Mesothelial cell of epicardium (in vitro differentiated cells): ENCODE results near the gene AMOTL1. TPM values are rescaled to one million over a fixed set of nuclear protein-coding genes. Genes with fewer than 3 reads are reported as not detected.

Source experiments
- DNase-seq, 2 experiments: peaks; one replicate each; pipeline ENCODE4 v3.0.0; 2021; ENCODE audit warnings: low spot score in 2 of 2; ENCODE audit not compliant: unreplicated experiment in 2 of 2
- H3K27ac Mint-ChIP-seq: 2 replicates; pipeline ENCODE4 v1.8.0; 2021; ENCODE audit warnings: mixed read lengths
- H3K27me3 Mint-ChIP-seq: 2 replicates; pipeline ENCODE4 v1.8.0; 2021; ENCODE audit warnings: low read depth, mixed read lengths
- H3K36me3 Mint-ChIP-seq: 2 replicates; pipeline ENCODE4 v1.8.0; 2021; ENCODE audit warnings: mixed read lengths
- H3K4me1 Mint-ChIP-seq: 2 replicates; pipeline ENCODE4 v1.8.0; 2021; ENCODE audit warnings: mixed read lengths
- H3K4me3 Mint-ChIP-seq: 2 replicates; pipeline ENCODE4 v1.8.0; 2021; ENCODE audit warnings: mild to moderate bottlenecking, moderate library complexity, mixed read lengths
- H3K9me3 Mint-ChIP-seq: 2 replicates; pipeline ENCODE4 v1.8.0; 2021; ENCODE audit warnings: mixed read lengths
- total RNA-seq: library from RNA; stranded (reverse); gene quantifications from 3 replicates; pipeline ENCODE4 v1.2.1, GENCODE V29; 2021
- TF ChIP-seq, protein P1 (sequence below): fragments of 200-600 bp; sonication (generic); IDR thresholded peaks from one replicate; pipeline ENCODE4 v1.5.0; 2021; ENCODE audit warnings: antibody characterized with exemption; ENCODE audit not compliant: unreplicated experiment

Gene AMOTL1
- 77.0 to 78.5 TPM (median 77.8 TPM) in 3 replicates for total RNA-seq

DNA sequence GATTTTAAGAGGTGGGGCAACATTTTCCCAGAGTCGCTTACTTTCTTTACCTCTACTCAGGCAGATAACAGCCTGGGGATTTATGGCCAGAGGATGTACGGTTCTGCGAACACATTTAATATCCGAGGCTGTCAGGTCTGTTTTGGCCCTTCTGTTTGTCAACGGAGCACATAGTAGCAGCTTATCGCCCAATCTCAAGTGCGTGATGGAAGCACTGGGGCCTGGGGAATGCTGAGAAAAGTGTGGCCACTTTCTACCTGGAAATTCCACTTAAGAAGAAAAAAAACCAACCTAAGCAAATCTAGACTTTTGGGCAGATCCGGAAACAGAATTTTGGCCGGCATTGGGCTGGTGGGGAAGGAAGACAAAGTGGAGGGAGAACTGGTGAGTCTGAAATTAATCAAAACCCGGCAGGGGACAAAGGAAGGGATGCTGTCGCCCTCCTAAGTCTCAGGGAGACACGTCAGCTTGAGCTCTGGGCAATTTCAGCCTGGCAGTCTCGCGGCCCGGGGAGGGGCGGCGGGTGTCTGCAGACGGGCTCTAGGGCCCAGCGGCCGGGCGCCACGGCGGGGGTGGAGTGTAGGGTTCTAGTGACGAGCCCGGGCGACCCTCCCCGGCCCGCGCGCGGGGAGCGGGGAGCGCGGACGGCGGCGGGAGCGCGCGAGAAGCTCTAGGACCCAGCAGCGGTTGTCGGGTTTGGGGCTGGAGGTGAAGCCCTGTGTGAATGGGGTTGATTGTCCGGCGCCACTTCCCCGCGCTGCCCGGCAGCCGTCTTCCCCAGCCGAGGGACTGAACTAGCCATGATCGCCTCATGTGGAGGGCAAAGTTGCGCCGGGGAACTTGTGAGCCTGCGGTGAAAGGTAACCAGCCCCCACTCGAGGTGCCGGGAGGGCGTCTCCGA is at the start of gene AMOTL1:
TSS of gene AMOTL1 (plus strand) at position 656 of the 901 bp plus-strand sequence. CDS start at position 812, 156 bp downstream.
- H3K27ac Mint-ChIP-seq, result peak within 1 kb of the TSS; percentile 97
- DNase-seq, result peak; percentile 65 to 85
- TF ChIP-seq, protein P1, sequence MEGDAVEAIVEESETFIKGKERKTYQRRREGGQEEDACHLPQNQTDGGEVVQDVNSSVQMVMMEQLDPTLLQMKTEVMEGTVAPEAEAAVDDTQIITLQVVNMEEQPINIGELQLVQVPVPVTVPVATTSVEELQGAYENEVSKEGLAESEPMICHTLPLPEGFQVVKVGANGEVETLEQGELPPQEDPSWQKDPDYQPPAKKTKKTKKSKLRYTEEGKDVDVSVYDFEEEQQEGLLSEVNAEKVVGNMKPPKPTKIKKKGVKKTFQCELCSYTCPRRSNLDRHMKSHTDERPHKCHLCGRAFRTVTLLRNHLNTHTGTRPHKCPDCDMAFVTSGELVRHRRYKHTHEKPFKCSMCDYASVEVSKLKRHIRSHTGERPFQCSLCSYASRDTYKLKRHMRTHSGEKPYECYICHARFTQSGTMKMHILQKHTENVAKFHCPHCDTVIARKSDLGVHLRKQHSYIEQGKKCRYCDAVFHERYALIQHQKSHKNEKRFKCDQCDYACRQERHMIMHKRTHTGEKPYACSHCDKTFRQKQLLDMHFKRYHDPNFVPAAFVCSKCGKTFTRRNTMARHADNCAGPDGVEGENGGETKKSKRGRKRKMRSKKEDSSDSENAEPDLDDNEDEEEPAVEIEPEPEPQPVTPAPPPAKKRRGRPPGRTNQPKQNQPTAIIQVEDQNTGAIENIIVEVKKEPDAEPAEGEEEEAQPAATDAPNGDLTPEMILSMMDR, result no peak
- H3K27me3 Mint-ChIP-seq, result no peaks in the 10 kb centered on the region
- peaks cover 26% of the 10 kb centered on the region for H3K4me1 Mint-ChIP-seq
- H3K36me3 Mint-ChIP-seq, result peaks cover 5% of the 10 kb centered on the region
- no peak within 1 kb of the TSS for H3K4me3 Mint-ChIP-seq
- H3K9me3 Mint-ChIP-seq, result peaks cover 5% of the 10 kb centered on the region

- TF ChIP-seq, protein P1, result no peak
- Mint-ChIP-seq H3K4me1 (peaks cover 6% of the 10 kb centered on the region), H3K9me3 (peaks cover 24% of the 10 kb centered on the region), H3K27me3 (no peaks in the 10 kb centered on the region), H3K36me3 (peaks cover 5% of the 10 kb centered on the region), H3K27ac (no peak overlapping the region), H3K4me3 (no peak overlapping the region)
- DNase-seq, result no peak
These were observed 48.3 kb upstream of the AMOTL1 start for GRCh38 chr11:94719876-94720275.

DNA sequence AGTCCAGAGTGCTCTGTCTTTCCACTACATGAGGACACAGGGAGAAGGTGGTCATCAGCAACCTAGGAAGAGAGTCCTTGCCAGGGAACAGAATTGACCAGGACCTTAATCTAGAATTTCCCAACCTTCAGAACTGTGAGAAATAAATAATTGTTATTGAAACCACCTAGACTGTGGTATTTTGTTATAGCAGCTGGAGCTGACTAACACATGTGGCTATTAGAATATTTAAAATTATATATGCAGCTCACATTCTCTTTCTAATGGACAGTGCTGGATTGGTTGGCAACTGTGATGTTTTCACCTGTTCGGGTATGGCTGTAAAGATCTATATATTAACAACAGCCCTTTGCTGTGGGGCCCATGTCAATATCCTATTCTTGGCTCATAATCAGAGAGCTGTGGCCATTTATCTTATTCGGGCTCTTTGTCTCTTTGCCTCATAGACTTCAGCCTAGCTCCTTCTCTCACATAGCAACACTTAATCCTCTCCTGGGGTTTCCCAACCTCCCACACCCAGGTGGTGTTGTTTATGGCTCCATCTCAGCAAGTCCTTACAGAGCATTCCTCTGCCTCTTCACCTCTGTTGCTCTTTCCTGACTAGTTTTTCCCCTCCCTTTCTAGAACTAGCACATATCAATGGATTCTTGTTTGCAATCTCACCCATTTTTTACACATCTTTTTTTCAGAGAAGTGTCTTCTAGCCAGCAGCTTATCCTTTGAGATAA is 46.4 kb upstream of the AMOTL1 start:
- Mint-ChIP-seq H3K27me3 (no peaks in the 10 kb centered on the region), H3K4me3 (no peak overlapping the region), H3K36me3 (peaks cover 3% of the 10 kb centered on the region), H3K4me1 (peaks cover 6% of the 10 kb centered on the region), H3K9me3 (peaks cover 8% of the 10 kb centered on the region), H3K27ac (no peak overlapping the region)
- no peak for DNase-seq
- TF ChIP-seq, protein P1, result no peak

DNA sequence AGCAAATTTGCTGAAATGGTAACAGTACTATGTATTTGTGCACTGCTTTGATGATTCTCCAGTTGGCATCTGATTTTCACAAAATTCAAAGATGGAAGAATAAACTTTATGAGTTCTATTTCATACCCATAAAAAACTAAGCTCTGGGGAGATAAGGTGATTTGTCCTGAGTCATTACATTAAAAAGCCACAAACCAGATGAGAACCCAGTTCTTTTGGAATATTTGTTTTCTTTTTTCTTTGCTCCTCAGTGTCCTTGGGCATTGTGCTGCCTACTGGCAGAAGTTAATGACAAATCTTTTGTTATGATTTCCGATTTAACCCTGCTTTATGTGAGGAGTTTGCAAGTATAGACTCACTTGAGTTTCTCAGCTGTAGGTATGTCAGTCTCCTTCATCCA is 45.4 kb upstream of the AMOTL1 start:
- TF ChIP-seq, protein P1, result no peak
- H3K4me1 Mint-ChIP-seq, result peaks cover 6% of the 10 kb centered on the region
- no peak overlapping the region for H3K4me3 Mint-ChIP-seq
- H3K9me3 Mint-ChIP-seq, result peaks cover 3% of the 10 kb centered on the region
- DNase-seq, result no peak
- H3K27me3 Mint-ChIP-seq, result no peaks in the 10 kb centered on the region
- H3K27ac Mint-ChIP-seq, result no peak overlapping the region
- H3K36me3 Mint-ChIP-seq, result no peaks in the 10 kb centered on the region

- TF ChIP-seq, protein P1, result no peak
- H3K27ac Mint-ChIP-seq, result no peak overlapping the region
- H3K27me3 Mint-ChIP-seq, result no peaks in the 10 kb centered on the region
- H3K4me3 Mint-ChIP-seq, result no peak overlapping the region
- H3K9me3 Mint-ChIP-seq, result no peaks in the 10 kb centered on the region
- DNase-seq, result no peak
- H3K4me1 Mint-ChIP-seq, result peaks cover 6% of the 10 kb centered on the region
- no peaks in the 10 kb centered on the region for H3K36me3 Mint-ChIP-seq
These were observed 43.1 kb upstream of the AMOTL1 start for GRCh38 chr11:94725097-94725496.
